ENCODE data around the gene PARD3.

DNA sequence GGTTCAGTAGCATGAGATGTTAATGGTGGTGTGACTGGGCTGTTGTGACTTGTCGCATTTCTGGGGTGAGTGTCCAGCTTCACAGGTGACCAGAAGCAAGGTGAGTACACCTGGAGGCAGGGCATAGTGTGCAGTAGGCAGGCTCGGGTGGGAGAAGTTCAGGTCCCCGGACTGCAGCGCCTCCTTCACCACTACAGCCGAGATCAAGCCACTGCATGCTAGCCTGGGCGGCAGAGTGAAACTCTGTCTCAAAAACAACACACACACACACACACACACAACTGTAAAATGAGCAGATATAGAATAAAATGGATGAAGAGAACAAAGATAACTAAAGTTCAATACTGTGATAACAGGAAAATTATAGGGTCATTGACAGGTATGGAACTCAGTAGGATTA, 11.1 kb upstream of the PARD3 start:
- TF ChIP-seq, protein P1, sequence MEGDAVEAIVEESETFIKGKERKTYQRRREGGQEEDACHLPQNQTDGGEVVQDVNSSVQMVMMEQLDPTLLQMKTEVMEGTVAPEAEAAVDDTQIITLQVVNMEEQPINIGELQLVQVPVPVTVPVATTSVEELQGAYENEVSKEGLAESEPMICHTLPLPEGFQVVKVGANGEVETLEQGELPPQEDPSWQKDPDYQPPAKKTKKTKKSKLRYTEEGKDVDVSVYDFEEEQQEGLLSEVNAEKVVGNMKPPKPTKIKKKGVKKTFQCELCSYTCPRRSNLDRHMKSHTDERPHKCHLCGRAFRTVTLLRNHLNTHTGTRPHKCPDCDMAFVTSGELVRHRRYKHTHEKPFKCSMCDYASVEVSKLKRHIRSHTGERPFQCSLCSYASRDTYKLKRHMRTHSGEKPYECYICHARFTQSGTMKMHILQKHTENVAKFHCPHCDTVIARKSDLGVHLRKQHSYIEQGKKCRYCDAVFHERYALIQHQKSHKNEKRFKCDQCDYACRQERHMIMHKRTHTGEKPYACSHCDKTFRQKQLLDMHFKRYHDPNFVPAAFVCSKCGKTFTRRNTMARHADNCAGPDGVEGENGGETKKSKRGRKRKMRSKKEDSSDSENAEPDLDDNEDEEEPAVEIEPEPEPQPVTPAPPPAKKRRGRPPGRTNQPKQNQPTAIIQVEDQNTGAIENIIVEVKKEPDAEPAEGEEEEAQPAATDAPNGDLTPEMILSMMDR (IDR thresholded peaks at IDR 0.05; ENCODE audit: poor library complexity, severe bottlenecking) = no peak
- no peak for TF ChIP-seq TAF1 (IDR thresholded peaks at IDR 0.05; ENCODE audit: low read depth)
- TF ChIP-seq POLR2AphosphoS5 (IDR thresholded peaks at IDR 0.05) = no peak
- no peak for TF ChIP-seq EP300 (conservative IDR thresholded peaks at IDR 0.05; ENCODE audit: poor library complexity, severe bottlenecking)
- TF ChIP-seq, protein P2, sequence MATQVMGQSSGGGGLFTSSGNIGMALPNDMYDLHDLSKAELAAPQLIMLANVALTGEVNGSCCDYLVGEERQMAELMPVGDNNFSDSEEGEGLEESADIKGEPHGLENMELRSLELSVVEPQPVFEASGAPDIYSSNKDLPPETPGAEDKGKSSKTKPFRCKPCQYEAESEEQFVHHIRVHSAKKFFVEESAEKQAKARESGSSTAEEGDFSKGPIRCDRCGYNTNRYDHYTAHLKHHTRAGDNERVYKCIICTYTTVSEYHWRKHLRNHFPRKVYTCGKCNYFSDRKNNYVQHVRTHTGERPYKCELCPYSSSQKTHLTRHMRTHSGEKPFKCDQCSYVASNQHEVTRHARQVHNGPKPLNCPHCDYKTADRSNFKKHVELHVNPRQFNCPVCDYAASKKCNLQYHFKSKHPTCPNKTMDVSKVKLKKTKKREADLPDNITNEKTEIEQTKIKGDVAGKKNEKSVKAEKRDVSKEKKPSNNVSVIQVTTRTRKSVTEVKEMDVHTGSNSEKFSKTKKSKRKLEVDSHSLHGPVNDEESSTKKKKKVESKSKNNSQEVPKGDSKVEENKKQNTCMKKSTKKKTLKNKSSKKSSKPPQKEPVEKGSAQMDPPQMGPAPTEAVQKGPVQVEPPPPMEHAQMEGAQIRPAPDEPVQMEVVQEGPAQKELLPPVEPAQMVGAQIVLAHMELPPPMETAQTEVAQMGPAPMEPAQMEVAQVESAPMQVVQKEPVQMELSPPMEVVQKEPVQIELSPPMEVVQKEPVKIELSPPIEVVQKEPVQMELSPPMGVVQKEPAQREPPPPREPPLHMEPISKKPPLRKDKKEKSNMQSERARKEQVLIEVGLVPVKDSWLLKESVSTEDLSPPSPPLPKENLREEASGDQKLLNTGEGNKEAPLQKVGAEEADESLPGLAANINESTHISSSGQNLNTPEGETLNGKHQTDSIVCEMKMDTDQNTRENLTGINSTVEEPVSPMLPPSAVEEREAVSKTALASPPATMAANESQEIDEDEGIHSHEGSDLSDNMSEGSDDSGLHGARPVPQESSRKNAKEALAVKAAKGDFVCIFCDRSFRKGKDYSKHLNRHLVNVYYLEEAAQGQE (IDR thresholded peaks at IDR 0.05; ENCODE audit: borderline replicate concordance) = no peak
- TF ChIP-seq SMC3 (conservative IDR thresholded peaks at IDR 0.05; ENCODE audit: poor library complexity) = no peak
- TF ChIP-seq EZH2 (IDR thresholded peaks at IDR 0.05; ENCODE audit: borderline replicate concordance, insufficient read depth, low read length, poor library complexity, severe bottlenecking) = no peak
- no peak for TF ChIP-seq MXI1 (conservative IDR thresholded peaks at IDR 0.05; ENCODE audit: poor library complexity, severe bottlenecking)
- no peak for TF ChIP-seq RAD21 (conservative IDR thresholded peaks at IDR 0.05)
